ENCODE data around the gene SYNM.

- TF ChIP-seq EZH2 (IDR thresholded peaks at IDR 0.05; ENCODE audit: borderline replicate concordance, insufficient read depth, low read depth, low read length, poor library complexity, severe bottlenecking) (no peak), CTCF (IDR thresholded peaks at IDR 0.05) (no peak)
Measured at GRCh38 chr15:99167201-99167600, 62.3 kb downstream of the SYNM start.
